Kidney epithelial cell (primary cell): ENCODE data around the gene CAMK4. TPM values are rescaled to one million over a fixed set of nuclear protein-coding genes. Genes with fewer than 3 reads are reported as not detected.

Experiments used
- DNase-seq: peaks from one replicate; pipeline ENCODE4 v3.0.0-alpha.2; 2010; ENCODE audit warnings: low read depth
- H3K27me3 ChIP-seq: 2 replicates; pipeline ENCODE4 v1.6.0; 2011; ENCODE audit warnings: low read length; ENCODE audit not compliant: control insufficient read depth, insufficient read depth
- H3K36me3 ChIP-seq: 2 replicates; pipeline ENCODE4 v1.5.1; 2011; ENCODE audit warnings: low read length; ENCODE audit not compliant: control insufficient read depth, insufficient read depth
- H3K4me3 ChIP-seq: 2 replicates; pipeline ENCODE4 v1.5.1; 2011; ENCODE audit warnings: low read depth, mild to moderate bottlenecking, control low read depth, low read length
- CTCF ChIP-seq: IDR thresholded peaks from 2 replicates; pipeline ENCODE4 v1.5.1; 2011; ENCODE audit warnings: mild to moderate bottlenecking, moderate library complexity, low read length, control low read depth, inconsistent platforms; ENCODE audit not compliant: insufficient read depth, poor library complexity, severe bottlenecking
- total RNA-seq: library from RNA; depleted of rRNA; stranded (reverse); fragments of >200 nt; gene quantifications from 2 replicates; pipeline ENCODE4 v1.2.3, GENCODE V29; 2015

The CAMK4 gene
- total RNA-seq, 1 donor from 2014 or later = 0.75 TPM

- Histone ChIP-seq H3K27me3 (no peaks in the 10 kb centered on the region), H3K36me3 (no peaks in the 10 kb centered on the region), H3K4me3 (no peak overlapping the region)
- no peak for DNase-seq
- TF ChIP-seq CTCF = no peak
These were observed 268.8 kb downstream of the CAMK4 start for GRCh38 chr5:111493031-111493430.

GRCh38 chr5:111494355-111494999, 270.3 kb downstream of the CAMK4 start:
- H3K36me3 ChIP-seq = no peaks in the 10 kb centered on the region
- no peak for TF ChIP-seq CTCF
- H3K27me3 ChIP-seq = no peaks in the 10 kb centered on the region
- H3K4me3 ChIP-seq = no peak overlapping the region
- DNase-seq = no peak

GRCh38 chr5:111495159-111495558, 271.0 kb downstream of the CAMK4 start:
- DNase-seq = no peak
- no peak overlapping the region for H3K4me3 ChIP-seq
- H3K27me3 ChIP-seq = no peaks in the 10 kb centered on the region
- TF ChIP-seq CTCF = no peak
- H3K36me3 ChIP-seq = peaks cover 2% of the 10 kb centered on the region

GRCh38 chr5:111498346-111498745, 274.2 kb downstream of the CAMK4 start:
- Histone ChIP-seq H3K36me3 (peaks cover 5% of the 10 kb centered on the region), H3K27me3 (no peaks in the 10 kb centered on the region), H3K4me3 (no peak overlapping the region)
- TF ChIP-seq CTCF = no peak
- DNase-seq = no peak

- no peak for TF ChIP-seq CTCF
- Histone ChIP-seq H3K27me3 (no peaks in the 10 kb centered on the region), H3K4me3 (no peak overlapping the region), H3K36me3 (peaks cover 5% of the 10 kb centered on the region)
- no peak for DNase-seq
These were observed 278.8 kb downstream of the CAMK4 start for GRCh38 chr5:111502956-111503355.

- Histone ChIP-seq H3K27me3 (no peaks in the 10 kb centered on the region), H3K36me3 (peaks cover 2% of the 10 kb centered on the region), H3K4me3 (no peak overlapping the region)
- TF ChIP-seq CTCF = no peak
- DNase-seq = no peak
These were observed 280.9 kb downstream of the CAMK4 start for GRCh38 chr5:111505096-111505495.
